HG03378 (cell line): ENCODE results near the gene FYB1.

Experiments
- ATAC-seq: cut with Tn5 transposase; IDR thresholded peaks from one replicate; pipeline ENCODE4 v1.9.1; 2021; ENCODE audit warnings: mild to moderate bottlenecking, moderate library complexity; ENCODE audit not compliant: unreplicated experiment

Gene FYB1

GRCh38 chr5:39206630-39207321, 12.6 kb downstream of the FYB1 start:
- ATAC-seq, result no peak

GRCh38 chr5:39205550-39205949, 13.8 kb downstream of the FYB1 start:
- ATAC-seq, result no peak

GRCh38 chr5:39203951-39204350, 15.4 kb downstream of the FYB1 start:
- ATAC-seq, result no peak

GRCh38 chr5:39203275-39203922, 16.0 kb downstream of the FYB1 start:
- ATAC-seq, result no peak

- no peak for ATAC-seq
These were observed 16.6 kb downstream of the FYB1 start for GRCh38 chr5:39202597-39203274.

GRCh38 chr5:39201781-39202596, 17.4 kb downstream of the FYB1 start:
- ATAC-seq, result no peak

- no peak for ATAC-seq
These were observed 18.1 kb downstream of the FYB1 start for GRCh38 chr5:39201160-39201780.

- no peak for ATAC-seq
These were observed 19.3 kb downstream of the FYB1 start for GRCh38 chr5:39200081-39200480.

- ATAC-seq, result no peak
These were observed 20.0 kb downstream of the FYB1 start for GRCh38 chr5:39199335-39199734.

GRCh38 chr5:39198127-39198526, 21.2 kb downstream of the FYB1 start:
- no peak for ATAC-seq

- no peak for ATAC-seq
These were observed 21.8 kb downstream of the FYB1 start for GRCh38 chr5:39197556-39197955.

GRCh38 chr5:39195198-39195826, 24.1 kb downstream of the FYB1 start:
- ATAC-seq, result no peak

- ATAC-seq, result no peak
These were observed 24.8 kb downstream of the FYB1 start for GRCh38 chr5:39194466-39195136.

- ATAC-seq, result no peak
These were observed 25.6 kb downstream of the FYB1 start for GRCh38 chr5:39193553-39194465.

GRCh38 chr5:39192450-39193160, 26.8 kb downstream of the FYB1 start:
- no peak for ATAC-seq

GRCh38 chr5:39191216-39191615, 28.1 kb downstream of the FYB1 start:
- no peak for ATAC-seq

GRCh38 chr5:39190311-39191102, 28.9 kb downstream of the FYB1 start:
- no peak for ATAC-seq
